Right lobe of liver (tissue), 6 donors: ENCODE measurements around the gene NCKAP5. TPM values are rescaled to one million over a fixed set of nuclear protein-coding genes. Genes with fewer than 3 reads are reported as not detected.

ENCODE experiments used
- ATAC-seq, 4 donors: fragments of 200-7000 bp; cut with Tn5 transposase; one replicate each; pipeline ENCODE4 v1.9.1; 2020; ENCODE audit warnings: mild to moderate bottlenecking in 4 of 4, moderate library complexity in 4 of 4
- DNase-seq, 3 donors: peaks; one replicate each; pipeline ENCODE4 v3.0.0-alpha.2; 2020
- H3K27ac ChIP-seq, 3 donors: fragments of 200-600 bp; one replicate each; pipeline ENCODE4 v1.8.0; 2022
- H3K27me3 ChIP-seq, 2 donors: fragments of 200-600 bp; one replicate each; pipeline ENCODE4 v1.8.0; 2022
- H3K36me3 ChIP-seq, 4 donors: fragments of 200-600 bp; sonication (generic) in 1 of 4; one replicate each; pipeline versions ENCODE4 v1.5.1 to v1.8.0; 2017 to 2022; ENCODE audit warnings: control low read depth in 1 of 4
- H3K4me1 ChIP-seq, 4 donors: fragments of 200-600 bp; sonication (generic) in 1 of 4; one replicate each; pipeline versions ENCODE4 v1.5.1 to v1.8.0; 2017 to 2022; ENCODE audit warnings: control low read depth in 1 of 4
- H3K4me3 ChIP-seq, 3 donors: fragments of 200-600 bp; one replicate each; pipeline ENCODE4 v1.8.0; 2022
- H3K9me3 ChIP-seq, 4 donors: fragments of 200-600 bp; sonication (generic) in 1 of 4; one replicate each; pipeline versions ENCODE4 v1.5.1 to v1.8.0; 2017 to 2022; ENCODE audit warnings: control low read depth in 1 of 4
- POLR2A ChIP-seq: fragments of 450-650 bp; IDR thresholded peaks from one replicate; pipeline ENCODE4 v1.6.1; 2017; ENCODE audit warnings: antibody characterized with exemption, mild to moderate bottlenecking
- WGBS: methylation state at CpG from one replicate; pipeline ENCODE4 v1.1.6; 2018; ENCODE audit warnings: low coverage, low lambda C conversion rate; ENCODE audit not compliant: insufficient coverage; ENCODE audit errors: missing lambda C conversion rate; 5-methylcytosine and 5-hydroxymethylcytosine counted together
- intact Hi-C, 2 donors: fragments of 100-400 bp; cut with DNase I; formaldehyde crosslinking; loops; one replicate each; pipeline versions ENCODE4 v1.11.2 to v1.14.1; 2022
- total RNA-seq, 6 experiments: library from RNA; depleted of rRNA in 2 of 6; stranded (reverse); fragments of >200 nt in 2 of 6; fragmentation: NEBNext Ultra II Directional in 3 of 6; extraction: Animal tissue kit (Norgen Biotek cat#: 25700) in 3 of 6; gene quantifications; one replicate each; pipeline versions ENCODE4 v1.1.0 to v1.2.4, GENCODE V29; 2016 to 2023
- TF ChIP-seq, protein P1 (sequence below), 4 donors: fragments of 200-600 bp in 3 of 4; fragments of 450-650 bp in 1 of 4; IDR thresholded peaks; one replicate each; pipeline versions ENCODE4 v1.5.1 to v1.8.0; 2016 to 2022; ENCODE audit warnings: antibody characterized with exemption in 4 of 4, mild to moderate bottlenecking in 2 of 4
- donor health status: DM: no; HTN: yes; CAD: no.
- donor health status: DM: no; HTN: no; CAD: no.
- donor health status: DM: no; HTN: no; CAD: no.
- donor health status: DM: no; HTN: yes; CAD: no.
- donor health status: DM: no; HTN: yes; CAD: no.

Gene NCKAP5
- total RNA-seq, 6 experiments from 2014 or later, result 3.6 to 11.7 (median 6.9) TPM

DNA sequence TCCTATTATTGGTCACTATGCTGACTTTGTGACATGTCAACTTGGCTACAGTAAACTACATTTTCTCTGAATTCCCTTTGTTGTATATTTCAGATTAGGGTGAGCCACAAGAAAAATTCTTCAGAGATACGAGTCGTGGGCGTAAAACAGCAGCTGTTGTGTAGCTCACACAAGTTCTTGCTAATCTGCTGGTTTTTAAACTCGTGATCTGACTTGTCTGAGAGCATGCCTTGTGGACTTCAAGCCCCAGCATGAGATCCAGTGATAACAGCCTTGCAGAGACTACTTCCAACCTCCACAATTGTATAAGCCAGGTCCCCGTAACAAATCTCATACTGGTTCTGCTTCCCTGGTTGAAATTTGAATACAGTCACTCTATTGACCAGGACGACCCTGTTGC lies 638.5 kb downstream of the NCKAP5 start:
- intact Hi-C loops, result no loop called here
- 76% methylated on average over 6 of the region's 6 CpGs for WGBS
- no peak overlapping the region for H3K27ac ChIP-seq

DNA sequence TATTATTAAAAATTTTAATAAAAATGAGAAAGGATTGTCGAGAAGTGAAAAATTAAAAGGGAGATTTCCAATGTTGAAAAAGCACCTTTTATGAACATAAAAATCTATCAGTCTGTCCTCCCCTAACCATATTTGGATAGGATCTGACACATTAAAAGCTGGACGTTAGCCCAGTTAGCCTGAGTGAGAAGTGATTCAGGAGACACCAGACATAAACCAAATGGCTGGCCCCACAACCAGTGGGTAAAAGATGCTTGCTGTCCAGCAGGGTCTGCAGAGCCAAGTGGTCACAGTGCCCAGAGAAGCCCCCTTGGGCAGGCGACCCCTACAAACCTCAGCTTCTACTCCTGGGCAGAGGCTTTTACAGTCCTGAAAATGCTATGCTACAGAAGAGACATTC lies 644.5 kb downstream of the NCKAP5 start:
- Histone ChIP-seq H3K9me3 (no peaks in the 10 kb centered on the region), H3K36me3 (no peaks in the 10 kb centered on the region), H3K4me1 (no peaks in the 10 kb centered on the region), H3K27me3 (no peaks in the 10 kb centered on the region), H3K27ac (no peak overlapping the region), H3K4me3 (no peak overlapping the region)
- WGBS, result 85% methylated on average over 2 of the region's 3 CpGs
- ATAC-seq, result no peak
- TF ChIP-seq, protein P1, sequence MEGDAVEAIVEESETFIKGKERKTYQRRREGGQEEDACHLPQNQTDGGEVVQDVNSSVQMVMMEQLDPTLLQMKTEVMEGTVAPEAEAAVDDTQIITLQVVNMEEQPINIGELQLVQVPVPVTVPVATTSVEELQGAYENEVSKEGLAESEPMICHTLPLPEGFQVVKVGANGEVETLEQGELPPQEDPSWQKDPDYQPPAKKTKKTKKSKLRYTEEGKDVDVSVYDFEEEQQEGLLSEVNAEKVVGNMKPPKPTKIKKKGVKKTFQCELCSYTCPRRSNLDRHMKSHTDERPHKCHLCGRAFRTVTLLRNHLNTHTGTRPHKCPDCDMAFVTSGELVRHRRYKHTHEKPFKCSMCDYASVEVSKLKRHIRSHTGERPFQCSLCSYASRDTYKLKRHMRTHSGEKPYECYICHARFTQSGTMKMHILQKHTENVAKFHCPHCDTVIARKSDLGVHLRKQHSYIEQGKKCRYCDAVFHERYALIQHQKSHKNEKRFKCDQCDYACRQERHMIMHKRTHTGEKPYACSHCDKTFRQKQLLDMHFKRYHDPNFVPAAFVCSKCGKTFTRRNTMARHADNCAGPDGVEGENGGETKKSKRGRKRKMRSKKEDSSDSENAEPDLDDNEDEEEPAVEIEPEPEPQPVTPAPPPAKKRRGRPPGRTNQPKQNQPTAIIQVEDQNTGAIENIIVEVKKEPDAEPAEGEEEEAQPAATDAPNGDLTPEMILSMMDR (IDR thresholded peaks at IDR 0.05), result no peak
- TF ChIP-seq POLR2A, result no peak
- no peak for DNase-seq
- intact Hi-C loops, result no loop called here

More for the DNA sequence above, 638.5 kb downstream of the NCKAP5 start:
- TF ChIP-seq, protein P1 (IDR thresholded peaks at IDR 0.05), result no peak
- TF ChIP-seq POLR2A, result no peak
- H3K4me3 ChIP-seq, result no peak overlapping the region
- no peaks in the 10 kb centered on the region for H3K36me3 ChIP-seq
- DNase-seq (no peak), ATAC-seq (no peak)
- no peaks in the 10 kb centered on the region for H3K27me3 ChIP-seq
- H3K9me3 ChIP-seq, result no peaks in the 10 kb centered on the region
- H3K4me1 ChIP-seq, result peaks cover 0 to 5% (median 0%) of the 10 kb centered on the region in 4 donors

DNA sequence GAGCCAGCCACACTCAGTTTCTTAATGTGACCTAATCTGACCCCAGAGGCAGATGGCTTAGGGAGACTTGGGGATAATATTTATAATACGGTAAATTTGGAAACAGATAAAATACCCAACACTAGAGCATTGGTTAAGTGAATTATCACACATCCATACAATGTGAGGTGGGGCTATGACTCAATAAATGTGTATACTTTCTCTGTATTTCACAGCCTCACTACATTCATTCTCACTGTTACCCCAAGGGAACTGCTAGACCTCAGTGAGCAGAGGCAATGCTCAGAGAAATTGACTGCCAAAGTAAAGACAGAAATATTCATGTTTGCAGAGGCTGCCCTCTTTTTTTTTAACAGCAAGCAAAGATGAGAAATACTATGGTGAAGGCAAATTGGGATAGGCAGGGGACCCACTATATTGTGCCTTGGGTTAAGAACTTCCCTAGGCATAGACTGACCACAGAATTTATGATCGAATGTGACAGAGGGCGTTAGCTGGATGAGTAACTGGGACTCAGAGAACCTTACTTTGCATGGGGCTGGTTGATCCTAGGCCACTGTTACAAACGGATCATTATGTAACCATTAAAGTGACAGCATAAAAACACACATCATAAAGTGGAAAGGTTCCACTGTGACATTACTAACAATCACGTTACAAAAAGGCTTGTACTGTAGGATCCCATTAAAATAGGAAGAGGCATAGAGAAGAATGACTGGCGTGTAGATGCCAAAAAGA lies 652.3 kb downstream of the NCKAP5 start:
- TF ChIP-seq, protein P1 (IDR thresholded peaks at IDR 0.05), result no peak
- no peak for TF ChIP-seq POLR2A
- H3K4me3 ChIP-seq, result no peak overlapping the region
- H3K9me3 ChIP-seq, result no peaks in the 10 kb centered on the region
- WGBS, result 85% methylated on average over 5 of the region's 6 CpGs
- ATAC-seq (no peak), DNase-seq (no peak)
- H3K27ac ChIP-seq, result no peak overlapping the region
- no peaks in the 10 kb centered on the region for H3K27me3 ChIP-seq
- H3K36me3 ChIP-seq, result no peaks in the 10 kb centered on the region
- no peaks in the 10 kb centered on the region for H3K4me1 ChIP-seq
- intact Hi-C loops, result no loop called here

DNA sequence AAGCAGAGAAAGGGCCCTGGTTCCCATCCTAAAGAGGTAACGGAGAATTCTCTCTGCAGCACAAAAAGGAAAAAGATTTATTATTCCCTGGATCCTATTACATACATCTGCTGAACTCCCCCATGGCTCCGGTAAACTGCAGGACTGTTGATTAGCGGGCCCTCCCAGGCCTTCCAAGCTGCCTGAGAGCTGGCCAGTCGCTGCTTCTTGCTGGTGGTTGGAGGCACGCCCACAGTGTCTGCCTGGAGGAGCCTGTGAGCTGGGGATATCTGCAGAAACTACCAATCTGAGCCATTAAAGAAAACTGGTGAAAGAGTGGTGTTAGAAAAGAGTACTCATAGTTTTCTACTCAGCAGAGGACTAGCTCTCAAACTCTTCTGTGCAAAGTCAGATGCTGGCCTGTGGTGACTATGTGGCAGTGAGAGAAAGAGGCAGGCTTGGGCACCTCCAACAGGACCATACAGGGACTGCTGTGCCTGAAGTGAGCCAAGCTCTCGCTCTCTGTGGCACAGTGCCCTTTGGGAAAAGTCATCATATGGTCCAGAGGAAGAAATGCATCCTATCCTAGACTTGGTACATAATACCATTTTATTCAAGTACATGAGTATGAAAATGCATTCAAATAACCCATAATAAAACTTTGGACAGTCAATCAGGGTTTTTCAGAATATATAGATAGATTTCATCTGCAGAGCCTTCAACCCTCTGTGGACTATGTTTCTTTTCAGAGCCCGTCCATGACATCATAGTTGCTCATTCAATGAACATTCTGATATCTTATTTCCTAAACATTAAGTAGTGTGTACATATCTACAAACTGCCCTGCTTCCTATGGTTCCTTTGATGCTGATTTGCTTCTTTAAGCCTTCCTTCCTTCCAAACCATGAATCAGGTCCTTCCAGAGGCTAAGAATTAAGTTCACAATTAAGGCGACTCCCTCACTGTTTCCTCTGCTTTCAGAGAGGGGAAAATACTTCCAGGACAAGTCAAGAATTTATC lies 656.2 kb downstream of the NCKAP5 start:
- Histone ChIP-seq H3K36me3 (no peaks in the 10 kb centered on the region), H3K4me3 (no peak overlapping the region), H3K27ac (no peak overlapping the region), H3K27me3 (no peaks in the 10 kb centered on the region), H3K9me3 (no peaks in the 10 kb centered on the region), H3K4me1 (no peaks in the 10 kb centered on the region)
- TF ChIP-seq, protein P1 (IDR thresholded peaks at IDR 0.05), result no peak
- no peak for TF ChIP-seq POLR2A
- WGBS, result 83% methylated on average over 8 of the region's 8 CpGs
- ATAC-seq (no peak), DNase-seq (no peak)
- intact Hi-C loops, result no loop called here
